GM19193 (cell line): ENCODE data around the gene TNNI3K.

ENCODE experiments used
- POLR2A ChIP-seq: IDR thresholded peaks from 4 replicates; pipeline ENCODE4 v1.6.1; 2011; ENCODE audit not compliant: insufficient read depth, insufficient read length; ENCODE audit errors: extremely low read depth

The TNNI3K gene

DNA sequence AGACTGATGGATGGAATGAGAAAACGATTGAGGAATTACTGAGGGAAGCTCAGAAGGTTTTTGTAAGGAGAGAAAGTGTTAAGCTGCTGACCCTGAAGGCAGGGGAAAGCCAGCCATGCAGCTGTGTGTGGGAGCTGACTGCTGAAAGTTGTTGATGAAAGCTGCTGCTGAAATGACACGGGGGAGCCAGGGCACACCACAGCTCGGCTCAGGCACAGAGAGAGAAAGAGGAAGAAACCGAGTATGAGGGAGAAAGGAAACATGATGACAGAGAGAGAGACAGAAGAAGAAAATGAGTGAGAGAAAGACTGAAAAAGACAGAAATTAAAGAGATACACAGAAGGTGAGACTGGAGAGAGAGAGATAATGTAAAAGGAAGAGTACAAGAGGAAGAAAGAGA, 161.7 kb downstream of the TNNI3K start:
- TF ChIP-seq POLR2A: no peak

DNA sequence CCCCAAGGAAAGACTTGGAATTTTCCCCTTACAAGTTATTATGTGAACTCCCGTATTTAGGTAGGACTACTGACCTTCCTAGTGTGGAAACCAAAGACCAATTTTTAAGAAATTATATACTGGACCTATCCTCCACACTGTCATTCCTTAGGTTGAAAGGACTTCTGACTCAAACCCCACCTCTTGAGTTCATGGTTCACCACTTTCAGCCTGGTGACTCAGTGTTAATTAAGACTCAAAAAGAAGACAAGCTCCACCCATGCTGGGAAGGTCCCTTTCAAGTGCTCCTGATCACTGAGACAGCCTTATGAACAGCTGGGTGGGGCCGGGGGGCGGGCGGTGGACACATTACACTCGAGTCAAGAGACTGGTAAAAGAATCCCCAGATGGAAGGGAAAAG, 164.1 kb downstream of the TNNI3K start:
- TF ChIP-seq POLR2A: no peak

DNA sequence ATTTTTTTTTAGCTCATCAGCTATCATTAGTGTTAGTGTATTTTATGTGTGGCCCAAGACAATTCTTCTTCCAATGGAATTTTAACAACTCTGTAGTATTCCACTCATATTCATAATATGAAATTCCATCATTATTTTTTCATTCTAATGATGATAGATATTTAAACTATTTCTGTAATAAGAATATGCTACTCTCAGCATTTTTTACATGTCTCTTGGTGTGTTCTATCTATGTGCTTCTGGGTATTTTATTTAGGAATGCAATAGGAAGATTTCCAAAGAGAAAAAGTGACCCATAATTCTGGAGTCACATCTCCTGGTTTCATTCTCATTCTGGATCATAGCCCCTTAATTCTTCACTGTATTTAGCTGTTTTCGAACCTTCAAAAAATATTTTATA, 167.7 kb downstream of the TNNI3K start:
- TF ChIP-seq POLR2A: no peak

DNA sequence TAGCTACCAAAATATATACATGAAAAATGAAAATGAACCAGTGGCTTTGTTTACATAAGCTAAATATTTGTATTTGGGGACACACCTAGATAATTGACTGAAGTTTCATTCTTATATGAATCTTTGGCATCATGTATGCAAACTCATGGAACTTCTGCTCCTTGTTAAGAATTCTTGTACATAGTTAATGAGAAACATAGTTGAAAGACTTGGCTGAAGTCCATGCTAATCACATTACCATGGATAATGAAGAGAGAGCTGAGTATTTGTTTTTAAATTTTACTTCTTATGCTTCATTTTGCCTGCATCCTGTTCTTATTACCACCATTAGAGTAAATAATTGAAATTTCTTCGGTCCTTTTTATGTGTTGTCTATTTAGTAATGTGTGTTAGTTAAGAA, 168.4 kb downstream of the TNNI3K start:
- TF ChIP-seq POLR2A: no peak

DNA sequence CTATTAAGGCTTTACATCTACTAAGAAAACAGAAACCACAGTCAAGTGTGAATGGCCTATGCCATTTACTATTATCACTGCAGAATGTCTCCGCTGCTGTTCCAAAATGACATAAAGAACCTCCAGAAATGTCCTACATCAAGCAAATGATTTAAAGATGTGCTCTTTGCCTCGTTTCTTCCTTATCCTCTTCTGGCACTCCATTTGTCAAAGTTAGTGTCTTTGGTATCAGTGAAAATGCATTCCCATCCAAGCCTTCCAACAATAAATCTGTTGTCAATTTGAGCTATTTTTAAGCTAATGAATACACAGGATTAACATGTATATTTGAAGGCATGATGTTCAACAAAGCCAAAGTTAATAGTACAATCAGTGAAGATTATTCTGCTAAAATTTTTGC, 171.6 kb downstream of the TNNI3K start:
- no peak for TF ChIP-seq POLR2A

DNA sequence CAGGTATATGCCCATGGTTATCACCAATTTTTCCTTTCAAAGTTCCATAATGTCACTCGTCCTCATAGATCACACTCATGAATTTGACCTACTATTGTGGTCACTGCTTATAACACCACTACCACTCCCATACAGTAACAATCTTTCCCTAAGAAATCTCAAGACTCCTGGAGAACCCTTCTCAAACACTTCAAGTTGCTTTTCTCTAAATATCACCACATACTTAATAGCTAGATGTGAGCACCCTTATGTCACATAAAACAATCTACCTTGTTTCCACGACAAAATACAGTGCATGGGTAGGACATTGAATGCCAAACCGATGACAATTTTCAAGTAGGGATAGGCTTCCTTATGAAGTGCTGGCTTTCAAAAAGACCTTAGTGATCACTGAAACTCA, 172.7 kb downstream of the TNNI3K start:
- TF ChIP-seq POLR2A: no peak

DNA sequence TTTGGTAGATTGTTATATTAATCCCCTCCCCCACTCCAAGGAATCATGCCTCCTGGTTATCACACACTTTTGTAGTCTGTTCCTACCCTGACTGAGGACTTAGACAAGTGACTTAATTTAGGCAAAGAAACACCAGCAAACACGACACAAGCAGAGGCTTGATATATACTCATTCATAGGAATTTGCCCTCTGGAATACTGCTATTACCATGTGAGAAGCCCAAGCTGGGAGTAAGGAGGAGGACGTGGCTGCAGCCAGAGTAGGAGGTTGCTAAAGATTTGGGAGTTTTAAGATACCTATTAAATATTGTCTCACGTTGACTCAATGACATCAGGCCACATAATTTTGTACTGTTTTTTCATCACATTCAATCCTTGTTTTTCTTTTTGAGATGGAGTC, 177.1 kb downstream of the TNNI3K start:
- no peak for TF ChIP-seq POLR2A

DNA sequence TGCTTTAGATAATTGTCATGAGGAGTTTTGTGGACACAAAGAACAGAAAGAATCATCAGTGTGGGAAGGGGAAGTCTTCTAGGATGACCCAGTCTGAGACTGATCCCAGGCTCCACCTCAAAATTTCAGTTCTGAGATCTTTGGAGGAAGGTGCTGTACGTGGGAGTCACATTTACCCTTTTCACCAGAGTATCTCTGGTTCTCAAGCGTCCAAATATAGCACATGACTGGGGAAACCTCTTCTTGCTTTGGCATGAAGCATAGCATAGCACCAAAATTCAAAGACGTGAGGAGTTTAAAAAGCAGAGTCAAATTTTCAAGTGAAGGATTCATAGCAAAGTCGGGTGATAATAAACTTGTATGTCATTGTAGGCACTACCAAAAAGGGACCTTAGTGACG, 180.7 kb downstream of the TNNI3K start:
- TF ChIP-seq POLR2A: no peak

DNA sequence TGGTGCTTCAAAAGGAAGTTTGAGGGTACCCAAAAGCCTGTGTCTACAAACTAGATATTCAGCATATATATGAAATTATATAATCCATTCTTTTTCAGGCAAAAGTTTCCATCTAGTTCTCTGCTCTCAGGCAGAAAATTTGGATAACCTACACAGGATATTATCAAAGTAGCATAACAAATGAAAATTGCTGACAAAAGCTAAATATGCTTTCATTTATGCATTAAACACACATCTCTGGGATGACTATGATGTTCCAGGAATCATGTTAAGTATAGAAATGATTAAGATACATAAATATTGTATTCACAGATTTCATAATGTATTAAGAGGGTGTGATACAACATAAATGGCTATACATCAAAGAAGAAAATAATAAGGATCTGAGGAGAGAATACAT, 184.4 kb downstream of the TNNI3K start:
- no peak for TF ChIP-seq POLR2A

DNA sequence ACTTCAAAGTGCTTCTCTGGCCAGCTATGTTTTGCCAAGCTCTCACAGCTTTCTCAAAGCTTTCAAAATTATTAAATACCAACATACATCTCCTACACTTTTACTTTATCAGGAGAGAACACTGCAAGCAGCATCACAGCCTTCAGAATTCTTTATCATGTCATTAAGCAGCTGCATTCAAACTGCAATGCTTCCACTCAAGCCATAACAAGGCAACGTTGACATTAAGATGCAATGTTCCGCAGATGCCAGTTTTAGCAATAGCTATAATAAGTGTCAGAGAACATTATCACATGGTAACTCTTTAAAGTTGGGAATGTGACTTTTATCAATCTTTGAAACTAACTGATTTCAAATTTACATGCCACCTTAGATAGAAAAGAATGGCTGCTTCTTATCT, 185.3 kb downstream of the TNNI3K start:
- no peak for TF ChIP-seq POLR2A

DNA sequence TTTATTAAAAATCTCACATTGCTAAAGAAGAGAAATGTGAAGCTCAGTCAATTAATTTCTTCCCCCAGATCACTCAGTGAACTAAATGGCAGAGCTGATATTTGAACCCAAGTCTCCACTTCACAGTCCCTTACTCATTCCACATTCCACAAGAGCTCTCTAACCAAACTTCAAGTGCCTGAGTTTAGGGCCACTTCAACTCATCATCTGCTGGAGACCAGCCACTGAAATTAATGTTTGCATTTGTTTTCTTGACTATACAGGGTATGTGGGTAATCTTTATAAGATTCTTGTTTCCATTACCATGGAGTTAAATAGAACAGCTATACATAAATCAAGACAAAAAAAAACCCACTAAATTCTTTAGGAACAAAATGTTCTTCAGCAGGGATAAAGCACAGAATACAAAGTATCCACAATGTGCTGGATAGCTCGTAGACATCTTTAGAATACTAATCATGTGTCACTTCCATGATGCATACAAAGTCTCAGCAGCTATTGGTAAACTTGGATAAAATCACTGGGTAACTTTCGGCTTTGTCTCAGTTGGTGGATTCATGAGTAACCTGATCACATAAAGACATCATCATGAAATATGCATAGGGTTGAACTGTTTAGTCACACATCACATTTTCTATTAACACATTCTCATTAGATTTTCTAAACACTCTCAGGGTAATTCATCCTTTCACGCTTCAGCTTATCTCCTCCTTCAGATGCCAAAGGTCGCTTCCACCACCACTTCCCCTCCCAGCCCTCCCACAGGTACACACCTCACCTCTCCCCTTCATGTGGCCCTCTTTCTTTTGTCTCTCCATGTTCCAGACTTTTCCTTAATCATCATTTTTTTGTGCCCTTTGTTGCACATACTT, 187.5 kb downstream of the TNNI3K start:
- no peak for TF ChIP-seq POLR2A

DNA sequence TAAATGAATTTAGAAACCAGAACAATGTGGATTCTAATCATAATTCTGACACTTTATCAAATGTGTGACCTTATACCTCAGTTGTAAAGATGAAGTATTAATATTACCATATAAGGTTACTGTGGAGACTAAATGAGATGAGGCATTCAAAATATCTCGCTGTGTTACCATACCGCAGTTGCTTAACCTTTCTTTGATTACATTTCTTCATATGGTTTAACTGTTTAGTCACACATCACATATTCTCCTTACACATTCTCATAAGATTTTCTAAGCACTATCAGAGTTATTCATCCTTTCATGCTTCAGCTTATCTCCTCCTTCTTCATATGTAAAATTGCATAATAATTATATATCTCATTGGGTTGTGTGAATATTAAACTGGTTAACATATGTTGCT, 188.3 kb downstream of the TNNI3K start:
- no peak for TF ChIP-seq POLR2A

DNA sequence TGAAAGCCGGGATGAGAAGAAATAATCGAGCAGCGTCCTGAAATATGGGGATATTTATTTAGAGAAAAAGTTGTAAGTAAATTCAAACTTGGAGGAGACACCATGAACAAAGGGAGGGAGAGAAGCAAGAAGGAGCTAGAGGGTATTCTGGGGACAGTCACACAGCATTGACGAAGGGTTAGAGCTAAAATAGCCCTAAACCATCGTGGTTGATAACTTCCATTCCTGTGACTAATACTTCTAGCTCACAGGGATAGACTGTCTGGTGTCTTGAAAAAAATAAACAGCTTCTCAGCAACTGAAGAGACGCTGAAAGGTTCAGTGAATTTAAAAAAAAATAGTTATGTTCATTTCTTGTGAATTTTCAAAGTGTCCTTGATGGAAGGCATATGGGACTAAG, 190.5 kb downstream of the TNNI3K start:
- no peak for TF ChIP-seq POLR2A

DNA sequence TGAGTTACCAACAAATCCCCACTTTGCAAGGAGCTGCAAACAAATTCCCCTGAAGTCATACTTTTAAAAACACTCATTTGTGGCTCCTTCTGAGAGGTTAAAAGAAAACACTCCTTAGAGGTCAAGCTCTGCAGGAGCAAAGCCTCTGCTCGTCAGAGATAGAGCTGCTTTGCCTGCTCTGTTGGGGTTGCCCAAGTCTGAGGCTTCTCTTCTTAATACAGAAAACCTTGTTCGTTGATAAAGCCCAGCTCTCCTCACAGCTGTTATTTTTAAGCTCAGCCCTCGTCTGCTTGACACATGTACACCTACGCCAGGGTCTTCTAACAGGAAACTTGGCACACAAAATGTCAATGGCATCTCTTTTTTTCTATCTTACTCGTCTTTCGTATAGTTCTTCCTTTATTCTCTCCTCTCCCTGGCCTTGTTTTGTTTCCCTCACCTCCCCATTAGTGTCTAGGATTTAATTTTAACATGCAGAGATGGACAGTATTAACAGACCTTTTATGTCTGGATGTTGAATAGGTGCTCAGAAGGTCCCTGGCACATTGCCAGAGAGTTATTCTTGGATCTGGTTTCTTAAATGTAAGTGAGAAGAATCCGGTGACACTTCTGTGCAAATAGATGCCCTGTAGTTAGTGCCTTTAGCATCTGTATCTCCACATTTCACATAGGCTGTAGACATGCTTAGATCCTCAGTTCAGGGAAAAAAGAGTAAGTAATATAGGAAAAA, 191.2 kb downstream of the TNNI3K start:
- TF ChIP-seq POLR2A: no peak

DNA sequence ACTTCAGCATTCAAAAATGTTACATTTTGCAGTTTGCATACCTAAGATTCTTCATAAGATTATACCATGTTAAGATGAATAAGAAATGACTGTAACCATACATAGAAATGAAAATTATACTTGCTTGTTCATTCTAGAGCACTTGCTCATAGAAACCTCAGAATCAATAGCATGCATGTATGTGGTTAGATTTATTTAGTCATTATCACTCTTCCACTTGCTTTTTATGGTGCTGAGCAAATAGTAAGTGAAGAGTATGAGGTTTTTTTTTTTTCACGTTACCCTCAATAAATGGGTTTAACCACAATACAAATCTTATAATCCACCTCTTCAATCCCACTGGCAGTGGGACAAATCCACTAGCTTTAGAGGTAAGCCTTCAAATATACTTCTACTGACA, 192.5 kb downstream of the TNNI3K start:
- TF ChIP-seq POLR2A: no peak

DNA sequence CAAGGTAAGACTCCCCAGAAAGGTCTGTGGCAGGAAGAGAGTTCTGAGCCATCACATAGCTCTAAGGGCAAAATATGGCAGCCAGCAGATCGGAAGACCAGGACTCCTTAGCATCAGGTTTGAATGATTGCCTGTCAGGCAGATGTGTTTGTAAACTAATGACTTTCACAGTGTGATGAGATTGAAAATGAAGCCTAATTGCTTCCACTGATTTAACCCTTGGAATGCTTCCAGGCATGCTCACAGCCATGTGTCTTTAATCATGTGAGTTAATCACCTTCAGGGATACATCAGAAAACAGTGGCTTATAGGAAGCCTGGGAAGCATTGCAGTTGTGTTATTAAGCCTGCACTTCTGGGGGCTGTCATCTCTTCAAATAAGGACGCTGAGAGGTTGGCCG, 194.4 kb downstream of the TNNI3K start:
- no peak for TF ChIP-seq POLR2A
